Keratinocyte (primary cell): ENCODE results near the gene BCAR3.

Source experiments
- EZH2 ChIP-seq: IDR thresholded peaks from one replicate; pipeline ENCODE4 v1.6.1; 2012; ENCODE audit warnings: inconsistent platforms, mild to moderate bottlenecking, low read length, moderate library complexity
- TF ChIP-seq, protein P1 (sequence below), 3 experiments: IDR thresholded peaks in 1 of 3; conservative IDR thresholded peaks in 1 of 3; optimal IDR thresholded peaks in 1 of 3; 2 replicates in 2 of 3; 3 replicates in 1 of 3; pipeline versions ENCODE3 to v1.5.1; 2011; ENCODE audit warnings: low read length in 3 of 3, mild to moderate bottlenecking in 3 of 3, moderate library complexity in 2 of 3, control low read depth in 1 of 3, inconsistent platforms in 1 of 3; ENCODE audit not compliant: insufficient read depth in 2 of 3; ENCODE audit errors: extremely low read depth in 1 of 3

DNA sequence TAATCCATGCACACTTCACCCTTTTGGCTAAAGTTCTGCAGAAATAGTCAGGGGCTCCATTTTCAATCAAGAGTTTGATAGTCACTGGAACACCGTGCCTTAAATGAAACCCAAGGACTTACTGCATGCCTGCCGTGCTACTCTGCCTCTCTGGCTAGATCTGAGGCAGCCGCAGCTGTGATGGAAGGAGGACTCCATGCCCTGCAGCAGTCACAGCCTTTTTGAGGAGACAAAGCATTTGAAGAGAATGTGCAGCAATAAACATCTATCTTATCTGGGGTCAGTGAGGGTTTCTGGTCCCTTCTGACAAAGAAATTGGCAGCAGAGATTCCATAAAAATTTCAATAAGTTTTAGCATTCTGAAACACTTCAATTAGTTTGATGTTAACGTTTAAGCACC is 78.0 kb downstream of the BCAR3 start:
- TF ChIP-seq, protein P1, sequence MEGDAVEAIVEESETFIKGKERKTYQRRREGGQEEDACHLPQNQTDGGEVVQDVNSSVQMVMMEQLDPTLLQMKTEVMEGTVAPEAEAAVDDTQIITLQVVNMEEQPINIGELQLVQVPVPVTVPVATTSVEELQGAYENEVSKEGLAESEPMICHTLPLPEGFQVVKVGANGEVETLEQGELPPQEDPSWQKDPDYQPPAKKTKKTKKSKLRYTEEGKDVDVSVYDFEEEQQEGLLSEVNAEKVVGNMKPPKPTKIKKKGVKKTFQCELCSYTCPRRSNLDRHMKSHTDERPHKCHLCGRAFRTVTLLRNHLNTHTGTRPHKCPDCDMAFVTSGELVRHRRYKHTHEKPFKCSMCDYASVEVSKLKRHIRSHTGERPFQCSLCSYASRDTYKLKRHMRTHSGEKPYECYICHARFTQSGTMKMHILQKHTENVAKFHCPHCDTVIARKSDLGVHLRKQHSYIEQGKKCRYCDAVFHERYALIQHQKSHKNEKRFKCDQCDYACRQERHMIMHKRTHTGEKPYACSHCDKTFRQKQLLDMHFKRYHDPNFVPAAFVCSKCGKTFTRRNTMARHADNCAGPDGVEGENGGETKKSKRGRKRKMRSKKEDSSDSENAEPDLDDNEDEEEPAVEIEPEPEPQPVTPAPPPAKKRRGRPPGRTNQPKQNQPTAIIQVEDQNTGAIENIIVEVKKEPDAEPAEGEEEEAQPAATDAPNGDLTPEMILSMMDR (optimal IDR thresholded peaks at IDR 0.05 in 1 of 3, IDR thresholded peaks at IDR 0.05 in 1 of 3, conservative IDR thresholded peaks at IDR 0.05 in 1 of 3; ENCODE audit: extremely low read depth in 1 of 3, insufficient read depth in 2 of 3, low read length in 3 of 3) = no peak
- no peak for TF ChIP-seq EZH2
